Measurements from ENCODE around the gene PCDHB4. TPM values are rescaled to one million over a fixed set of nuclear protein-coding genes. Genes with fewer than 3 reads are reported as not detected.
A peak's percentile ranks its signal among the peaks of the same experiment; 100 is the strongest.
"Not testable (repeated sequence)": the region's sequence is repeated elsewhere in the genome, so short reads cannot be mapped to it uniquely, and the experiment has no call there.

The PCDHB4 gene
- total and polyA plus RNA-seq, 12 donors: 0.51 to 3.3 (median 2.2) TPM

GRCh38 chr5:141150993-141151325 lies 29.3 kb downstream of the PCDHB4 start:
- Histone ChIP-seq H3K9me3 (peaks cover 0 to 96% (median 27%) of the 10 kb centered on the region in 11 donors), H3K27ac (no peak overlapping the region), H3K27me3 (peaks cover 0 to 33% (median 19%) of the 10 kb centered on the region in 7 donors), H3K36me3 (no peaks in the 10 kb centered on the region), H3K4me1 (no peaks in the 10 kb centered on the region), H3K4me3 (peak overlapping the region in 1 of 10 donors; percentile 29)
- DNase-seq (no peak), ATAC-seq (no peak)
- WGBS, 2 donors: 30 to 31% methylated on average over 13 of the region's 13 CpGs
- TF ChIP-seq CTCF (IDR thresholded peaks at IDR 0.05): no peak
- intact Hi-C loops (cut with DNase I): no loop called here

GRCh38 chr5:141151632-141152031 lies 30.0 kb downstream of the PCDHB4 start:
- DNase-seq; H3K36me3 ChIP-seq; H3K27ac ChIP-seq; H3K4me3 ChIP-seq; H3K4me1 ChIP-seq; intact Hi-C loops (cut with DNase I); ATAC-seq: not testable (repeated sequence)
- H3K27me3 ChIP-seq: peaks cover 0 to 40% (median 23%) of the 10 kb centered on the region in 7 donors
- peaks cover 0 to 97% (median 28%) of the 10 kb centered on the region in 11 donors for H3K9me3 ChIP-seq
- 31 to 32% methylated on average over 38 to 39 of the region's 41 CpGs for WGBS, 2 donors

- H3K9me3 ChIP-seq: peaks cover 0 to 97% (median 28%) of the 10 kb centered on the region in 11 donors
- intact Hi-C loops (cut with DNase I); ATAC-seq; H3K4me1 ChIP-seq; H3K27ac ChIP-seq; H3K4me3 ChIP-seq; DNase-seq; H3K36me3 ChIP-seq: not testable (repeated sequence)
- H3K27me3 ChIP-seq: peaks cover 0 to 45% (median 27%) of the 10 kb centered on the region in 7 donors
- 24 to 25% methylated on average over 35 to 36 of the region's 36 CpGs for WGBS, 2 donors
These were observed 30.5 kb downstream of the PCDHB4 start for GRCh38 chr5:141152096-141152495.

- DNase-seq (no peak), ATAC-seq (no peak)
- H3K36me3 ChIP-seq: no peaks in the 10 kb centered on the region
- whole genome bisulfite sequencing, 2 donors: 25 to 26% methylated on average over 21 of the region's 21 CpGs
- no peak overlapping the region for H3K27ac ChIP-seq
- intact Hi-C loops (cut with DNase I): no loop called here
- peaks cover 0 to 61% (median 35%) of the 10 kb centered on the region in 7 donors for H3K27me3 ChIP-seq
- no peaks in the 10 kb centered on the region for H3K4me1 ChIP-seq
- TF ChIP-seq CTCF (IDR thresholded peaks at IDR 0.05): peak in 1 of 9 donors; percentile 8
- peaks cover 0 to 87% (median 8%) of the 10 kb centered on the region in 11 donors for H3K9me3 ChIP-seq
- H3K4me3 ChIP-seq: no peak overlapping the region
These were observed 34.1 kb downstream of the PCDHB4 start for GRCh38 chr5:141155540-141156374.

GRCh38 chr5:141157356-141157755 lies 35.7 kb downstream of the PCDHB4 start:
- H3K27ac ChIP-seq; H3K4me3 ChIP-seq; ATAC-seq; H3K4me1 ChIP-seq; H3K36me3 ChIP-seq; DNase-seq; intact Hi-C loops (cut with DNase I): not testable (repeated sequence)
- Histone ChIP-seq H3K9me3 (peaks cover 0 to 88% (median 6%) of the 10 kb centered on the region in 11 donors), H3K27me3 (peaks cover 0 to 55% (median 32%) of the 10 kb centered on the region in 7 donors)
- WGBS, 2 donors: 32 to 33% methylated on average over 35 to 38 of the region's 38 CpGs

GRCh38 chr5:141157901-141158300 lies 36.3 kb downstream of the PCDHB4 start:
- DNase-seq; H3K36me3 ChIP-seq; H3K27ac ChIP-seq; H3K4me3 ChIP-seq; intact Hi-C loops (cut with DNase I); H3K4me1 ChIP-seq; ATAC-seq: not testable (repeated sequence)
- 26 to 34% methylated on average over 19 to 20 of the region's 28 CpGs for whole genome bisulfite sequencing, 2 donors
- peaks cover 0 to 88% (median 8%) of the 10 kb centered on the region in 11 donors for H3K9me3 ChIP-seq
- H3K27me3 ChIP-seq: peaks cover 0 to 55% (median 30%) of the 10 kb centered on the region in 7 donors

Measured in heart right ventricle (tissue), 16 donors.